Measurements from ENCODE around the gene ILDR1. TPM values are rescaled to one million over a fixed set of nuclear protein-coding genes. Genes with fewer than 3 reads are reported as not detected.

ILDR1 gene
- 1 to 10 TPM; 1.9 to 3.7 (median 2.3) TPM for total RNA-seq

DNA sequence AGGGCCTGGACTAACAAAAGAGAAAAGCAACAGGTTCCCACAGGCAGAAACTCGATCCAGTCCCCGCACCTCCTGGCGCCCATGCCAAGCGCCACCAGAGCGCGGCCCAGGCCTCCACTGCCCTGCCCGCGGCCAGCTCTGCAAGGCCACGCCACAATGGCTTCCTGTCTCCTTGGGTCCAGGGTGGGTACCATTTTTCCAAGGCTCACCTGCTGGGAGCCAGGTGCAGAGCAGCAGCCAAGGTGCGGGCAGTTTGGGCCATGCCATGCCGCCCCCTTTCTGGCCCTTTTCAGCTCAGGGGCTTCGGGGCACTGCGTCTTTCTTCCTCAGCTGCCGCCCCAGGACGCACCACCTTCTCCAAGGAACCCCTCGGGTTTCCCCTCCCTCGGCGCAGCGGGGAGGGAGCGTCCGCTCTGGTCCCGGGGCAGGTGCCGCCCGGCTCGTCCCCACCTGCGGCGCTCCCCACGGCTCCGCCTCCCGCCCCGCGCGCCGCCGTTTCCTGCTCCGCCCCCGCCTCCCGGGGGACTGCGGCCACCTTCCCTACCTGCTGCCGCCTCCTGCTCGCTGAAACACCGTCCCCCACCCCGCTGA is at the start of gene ILDR1:
ILDR1 (minus strand) TSS at position 437 of the 591 bp plus-strand sequence; CDS start at position 267, 170 bp downstream.
- Histone ChIP-seq H3K9me3 (no peaks in the 10 kb centered on the region), H3K27ac (peak within 1 kb of the TSS; percentile 35), H3K4me1 (peaks cover 9% of the 10 kb centered on the region), H3K4me3 (peak within 1 kb of the TSS; percentile 47), H3K27me3 (peaks cover 7% of the 10 kb centered on the region), H3K36me3 (no peaks in the 10 kb centered on the region)
- 7% methylated on average over 34 of the region's 43 CpGs for WGBS
- TF ChIP-seq POLR2A (IDR thresholded peaks at IDR 0.05) (no peak), EP300 (IDR thresholded peaks at IDR 0.05) (no peak), POLR2AphosphoS5 (IDR thresholded peaks at IDR 0.05) (no peak)
- TF ChIP-seq, protein P1, sequence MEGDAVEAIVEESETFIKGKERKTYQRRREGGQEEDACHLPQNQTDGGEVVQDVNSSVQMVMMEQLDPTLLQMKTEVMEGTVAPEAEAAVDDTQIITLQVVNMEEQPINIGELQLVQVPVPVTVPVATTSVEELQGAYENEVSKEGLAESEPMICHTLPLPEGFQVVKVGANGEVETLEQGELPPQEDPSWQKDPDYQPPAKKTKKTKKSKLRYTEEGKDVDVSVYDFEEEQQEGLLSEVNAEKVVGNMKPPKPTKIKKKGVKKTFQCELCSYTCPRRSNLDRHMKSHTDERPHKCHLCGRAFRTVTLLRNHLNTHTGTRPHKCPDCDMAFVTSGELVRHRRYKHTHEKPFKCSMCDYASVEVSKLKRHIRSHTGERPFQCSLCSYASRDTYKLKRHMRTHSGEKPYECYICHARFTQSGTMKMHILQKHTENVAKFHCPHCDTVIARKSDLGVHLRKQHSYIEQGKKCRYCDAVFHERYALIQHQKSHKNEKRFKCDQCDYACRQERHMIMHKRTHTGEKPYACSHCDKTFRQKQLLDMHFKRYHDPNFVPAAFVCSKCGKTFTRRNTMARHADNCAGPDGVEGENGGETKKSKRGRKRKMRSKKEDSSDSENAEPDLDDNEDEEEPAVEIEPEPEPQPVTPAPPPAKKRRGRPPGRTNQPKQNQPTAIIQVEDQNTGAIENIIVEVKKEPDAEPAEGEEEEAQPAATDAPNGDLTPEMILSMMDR (IDR thresholded peaks at IDR 0.05) = no peak
- DNase-seq (ENCODE audit: low spot score in 2 of 2) = no peak

DNA sequence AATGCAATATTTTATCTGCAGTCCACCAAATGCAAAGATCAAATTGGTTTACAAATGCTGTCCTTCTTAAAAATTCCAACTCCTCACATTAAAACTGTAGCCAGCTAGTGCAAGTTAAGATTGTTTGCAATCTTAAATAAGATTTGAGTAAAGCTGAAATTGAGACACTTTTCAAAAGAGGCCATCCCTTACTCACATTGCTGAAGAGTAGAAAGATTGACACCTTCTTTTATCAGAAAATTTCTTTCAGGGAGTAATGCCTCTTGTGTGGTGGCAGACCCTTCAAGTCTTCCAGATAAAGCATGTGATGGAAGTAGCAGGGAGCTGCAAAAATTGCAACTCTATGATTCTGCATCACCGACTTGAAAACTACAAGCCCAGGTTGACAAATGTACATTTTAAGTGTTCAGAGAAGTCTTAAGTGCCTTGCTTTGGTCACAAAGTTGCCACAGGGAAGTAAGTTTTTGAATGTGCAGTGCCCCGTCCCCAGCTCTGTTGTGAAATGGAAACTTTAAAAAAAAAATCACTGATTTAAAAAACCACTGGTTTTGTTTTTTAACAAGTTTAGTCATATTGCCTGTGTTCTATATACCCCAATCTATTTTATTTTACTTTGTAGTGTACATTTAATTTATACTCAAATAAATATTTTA is 45.7 kb upstream of the ILDR1 start:
- Histone ChIP-seq H3K9me3 (no peaks in the 10 kb centered on the region), H3K27ac (no peak overlapping the region), H3K36me3 (no peaks in the 10 kb centered on the region), H3K27me3 (no peaks in the 10 kb centered on the region), H3K4me1 (no peaks in the 10 kb centered on the region), H3K4me3 (no peak overlapping the region)
- TF ChIP-seq, protein P1 (IDR thresholded peaks at IDR 0.05) = no peak
- no peak for TF ChIP-seq POLR2A (IDR thresholded peaks at IDR 0.05)
- TF ChIP-seq EP300 (IDR thresholded peaks at IDR 0.05) = no peak
- TF ChIP-seq POLR2AphosphoS5 (IDR thresholded peaks at IDR 0.05) = no peak
- no peak for DNase-seq (ENCODE audit: low spot score in 2 of 2)
- WGBS = 78% methylated on average over 2 of the region's 2 CpGs

DNA sequence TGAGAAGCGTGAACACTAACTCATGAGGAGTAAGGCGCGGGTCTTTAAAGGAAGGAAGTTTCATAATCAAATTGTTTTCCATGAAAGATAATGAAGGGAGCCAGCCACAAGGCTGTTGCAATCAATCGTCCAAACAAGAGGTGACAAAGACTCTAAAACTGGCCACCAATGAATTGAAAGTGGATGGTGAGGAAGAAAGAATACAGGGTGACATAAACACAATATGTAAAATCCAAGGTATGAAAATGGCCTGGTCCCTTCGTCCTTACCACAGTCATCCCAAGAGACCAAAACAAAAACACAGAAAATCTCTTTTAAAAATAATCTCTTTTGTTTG is 45.1 kb upstream of the ILDR1 start:
- H3K27me3 ChIP-seq = no peaks in the 10 kb centered on the region
- DNase-seq (ENCODE audit: low spot score in 2 of 2) = no peak
- H3K9me3 ChIP-seq = no peaks in the 10 kb centered on the region
- no peak overlapping the region for H3K27ac ChIP-seq
- TF ChIP-seq, protein P1 (IDR thresholded peaks at IDR 0.05) = no peak
- TF ChIP-seq POLR2A (IDR thresholded peaks at IDR 0.05) = no peak
- no peak for TF ChIP-seq EP300 (IDR thresholded peaks at IDR 0.05)
- TF ChIP-seq POLR2AphosphoS5 (IDR thresholded peaks at IDR 0.05) = no peak
- H3K4me3 ChIP-seq = no peak overlapping the region
- WGBS = 73% methylated on average over 5 of the region's 5 CpGs
- no peaks in the 10 kb centered on the region for H3K4me1 ChIP-seq
- no peaks in the 10 kb centered on the region for H3K36me3 ChIP-seq

DNA sequence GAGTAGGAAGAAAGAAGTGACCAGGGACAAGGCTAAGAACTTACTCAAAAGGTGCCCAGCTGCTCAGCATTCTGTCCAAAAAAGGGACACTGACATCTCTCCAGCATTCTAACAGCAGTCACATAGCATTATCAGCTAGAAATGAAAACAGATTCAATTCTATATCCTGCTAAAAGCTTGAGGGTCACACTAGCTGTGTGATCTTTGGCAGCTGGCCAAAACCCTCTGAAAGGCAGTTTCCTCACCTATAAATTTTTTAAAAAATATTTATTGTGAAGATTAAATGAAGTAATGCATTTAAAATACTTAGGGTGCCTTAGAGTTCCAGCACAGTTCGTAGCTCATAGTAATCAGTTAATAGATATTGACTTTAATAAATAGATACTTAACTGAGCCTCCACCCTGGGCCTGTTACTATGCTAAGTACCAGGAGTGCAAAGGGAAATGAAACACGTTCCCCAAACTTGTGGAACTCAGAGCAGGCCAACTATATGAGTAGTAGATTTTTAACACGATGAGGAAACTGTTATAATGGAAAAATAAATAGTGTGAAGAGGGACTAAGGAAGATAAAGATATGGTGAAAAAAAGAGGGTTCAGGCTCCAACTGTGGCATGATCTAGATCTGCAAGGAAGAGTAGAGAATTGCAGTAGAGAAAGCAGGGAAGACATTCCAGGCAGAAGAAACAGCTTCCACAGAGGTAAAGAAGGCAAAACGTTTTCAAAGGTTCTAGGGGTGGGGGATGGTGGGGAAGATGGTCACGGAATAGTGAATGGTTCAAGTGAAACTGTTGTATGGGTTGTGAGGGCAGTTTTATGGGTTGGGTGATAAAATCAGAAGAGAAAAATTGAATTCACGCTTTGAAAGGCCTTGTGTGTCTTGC is 44.5 kb upstream of the ILDR1 start:
- no peak overlapping the region for H3K27ac ChIP-seq
- no peaks in the 10 kb centered on the region for H3K27me3 ChIP-seq
- WGBS = 54% methylated on average over 6 of the region's 6 CpGs
- no peak overlapping the region for H3K4me3 ChIP-seq
- DNase-seq (ENCODE audit: low spot score in 2 of 2) = no peak
- H3K9me3 ChIP-seq = no peaks in the 10 kb centered on the region
- TF ChIP-seq, protein P1 (IDR thresholded peaks at IDR 0.05) = no peak
- TF ChIP-seq EP300 (IDR thresholded peaks at IDR 0.05) (no peak), POLR2A (IDR thresholded peaks at IDR 0.05) (no peak), POLR2AphosphoS5 (IDR thresholded peaks at IDR 0.05) (no peak)
- no peaks in the 10 kb centered on the region for H3K36me3 ChIP-seq
- H3K4me1 ChIP-seq = no peaks in the 10 kb centered on the region

DNA sequence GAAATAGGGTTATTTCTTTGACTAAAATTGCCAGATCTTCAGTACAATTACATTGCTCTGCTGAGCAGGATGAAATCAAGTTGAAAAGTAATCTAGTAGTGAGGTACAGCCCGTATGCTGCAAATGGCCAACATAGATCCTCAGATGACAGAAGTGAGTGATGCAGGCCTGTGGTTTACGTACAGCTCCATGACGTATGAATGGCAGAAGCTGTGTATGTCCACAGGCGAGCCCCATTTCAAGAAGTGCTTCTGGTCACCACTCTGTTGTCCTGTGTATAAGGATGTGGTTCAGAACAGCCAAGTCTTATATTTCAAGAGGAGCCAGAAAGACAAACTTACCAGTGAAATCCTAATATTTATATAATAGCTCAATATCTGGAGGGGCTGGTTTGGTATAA is 42.3 kb upstream of the ILDR1 start:
- Histone ChIP-seq H3K9me3 (no peaks in the 10 kb centered on the region), H3K36me3 (no peaks in the 10 kb centered on the region), H3K4me3 (no peak overlapping the region), H3K4me1 (no peaks in the 10 kb centered on the region), H3K27ac (no peak overlapping the region), H3K27me3 (no peaks in the 10 kb centered on the region)
- DNase-seq (ENCODE audit: low spot score in 2 of 2) = no peak
- TF ChIP-seq POLR2A (IDR thresholded peaks at IDR 0.05) (no peak), POLR2AphosphoS5 (IDR thresholded peaks at IDR 0.05) (no peak), EP300 (IDR thresholded peaks at IDR 0.05) (no peak)
- TF ChIP-seq, protein P1 (IDR thresholded peaks at IDR 0.05) = no peak
- WGBS = 79% methylated on average over 4 of the region's 4 CpGs

All from suprapubic skin (tissue), 4 donors.